Ramos (cell line): ENCODE results near the gene LRP10.

Experiments
- in situ Hi-C: fragments of 300-500 bp; cut with MboI; formaldehyde crosslinking; loops from one replicate; pipeline ENCODE4 v1.14.3; 2022; ENCODE audit warnings: low sequenced_read_pairs; ENCODE audit not compliant: unreplicated experiment

The LRP10 gene

DNA sequence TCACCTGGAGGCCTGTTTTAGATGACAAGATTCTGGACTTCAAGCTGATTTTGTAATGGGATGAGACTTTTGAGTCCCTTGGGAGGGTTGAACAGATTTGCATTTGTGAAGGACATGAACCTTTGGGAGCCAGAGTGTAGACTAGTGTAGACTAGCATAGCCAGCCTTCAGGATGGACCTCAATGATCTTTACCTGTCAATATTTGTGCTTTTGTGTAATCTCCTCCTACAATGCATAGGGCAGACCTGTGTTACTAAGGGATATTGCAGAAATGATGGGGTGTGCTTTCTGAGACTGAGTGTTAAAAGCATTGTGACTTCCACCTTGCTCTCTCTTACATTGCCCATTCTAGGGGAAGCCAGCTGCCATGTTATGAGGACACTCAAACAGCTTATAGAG is 9.9 kb upstream of the LRP10 start:
- in situ Hi-C loops, result no loop called here

DNA sequence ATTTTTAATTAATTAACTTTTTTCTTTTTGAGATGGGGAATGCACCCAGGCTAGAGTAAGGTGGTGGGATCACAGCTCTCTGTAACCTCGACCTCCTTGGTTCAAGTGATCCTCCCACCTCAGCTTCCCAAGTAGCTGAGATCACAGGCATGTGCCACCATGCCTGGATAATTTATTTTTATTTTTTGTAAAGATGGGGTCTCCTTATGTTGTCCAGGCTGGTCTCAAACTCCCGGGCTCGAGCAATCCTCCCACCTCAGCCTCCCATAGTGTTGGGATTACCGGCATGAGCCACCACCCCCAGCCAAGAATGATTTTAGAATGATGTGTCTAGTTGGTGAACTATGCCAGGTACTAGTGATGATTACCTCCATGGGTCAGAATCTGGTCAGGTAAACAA is 6.6 kb upstream of the LRP10 start:
- in situ Hi-C loops, result no loop called here

DNA sequence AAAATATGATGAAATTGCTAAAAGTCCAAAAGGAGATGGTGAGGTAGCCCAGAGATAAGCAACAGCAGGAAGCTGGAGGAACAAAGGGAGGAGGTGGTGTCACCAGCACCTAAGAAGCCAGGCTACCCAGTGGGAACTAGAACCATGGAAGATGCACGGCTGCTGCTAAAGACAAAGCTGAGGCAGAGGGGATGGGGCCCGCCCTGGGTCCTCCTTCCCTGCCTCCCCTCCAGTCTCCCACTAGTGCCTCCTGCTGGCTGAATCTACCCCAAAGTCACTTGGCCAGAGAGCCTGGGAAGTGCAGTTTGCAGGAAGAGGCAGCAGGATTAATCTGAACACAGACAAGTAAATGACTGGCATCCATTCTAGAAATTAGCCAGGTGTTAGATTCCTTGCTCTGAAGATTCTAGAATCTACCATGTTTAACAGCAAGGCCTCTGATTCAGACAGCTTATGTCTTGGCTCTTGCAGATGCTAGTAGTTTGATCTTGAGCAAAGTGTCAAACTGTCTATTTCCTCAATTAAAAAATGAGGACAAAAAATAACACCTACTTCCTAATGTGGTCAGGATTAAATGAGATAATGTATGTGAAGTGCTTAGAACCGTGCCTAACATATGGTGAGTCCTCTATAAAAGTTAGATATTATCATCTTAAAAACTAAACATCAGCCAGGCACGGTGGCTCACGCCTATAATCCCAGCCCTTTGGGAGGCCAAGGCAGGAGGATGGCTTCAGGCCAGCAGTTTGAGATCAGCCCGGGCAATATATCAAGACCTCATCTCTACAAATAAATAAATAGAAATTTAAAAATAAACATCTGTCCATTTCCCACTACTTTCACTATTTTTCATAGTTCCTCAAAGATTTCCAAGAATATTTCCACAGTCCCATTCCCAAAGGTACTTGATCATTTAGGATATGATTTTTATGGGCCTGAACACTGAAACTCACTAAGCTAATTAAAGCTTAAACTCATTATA is 5.8 kb upstream of the LRP10 start:
- in situ Hi-C loops, result no loop called here

DNA sequence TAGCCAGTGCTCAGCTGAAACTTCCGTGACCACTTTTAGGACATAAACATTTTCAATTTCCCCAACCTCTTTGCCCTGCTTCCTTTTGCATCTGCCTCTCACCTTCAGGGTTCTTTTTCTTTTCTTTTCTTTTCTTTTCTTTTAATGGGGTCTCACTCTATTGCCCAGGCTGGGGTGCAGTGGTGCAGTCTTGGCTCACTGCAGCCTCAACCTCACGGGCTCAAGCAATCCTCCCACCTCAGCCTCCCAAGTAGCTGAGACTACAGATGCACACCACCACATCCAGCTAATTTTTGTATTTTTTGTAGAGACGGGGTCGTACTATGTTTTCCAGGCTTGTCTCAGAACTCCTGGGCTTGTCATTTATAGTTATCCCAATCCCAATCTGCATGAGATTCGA is 4.7 kb upstream of the LRP10 start:
- in situ Hi-C loops, result no loop called here

DNA sequence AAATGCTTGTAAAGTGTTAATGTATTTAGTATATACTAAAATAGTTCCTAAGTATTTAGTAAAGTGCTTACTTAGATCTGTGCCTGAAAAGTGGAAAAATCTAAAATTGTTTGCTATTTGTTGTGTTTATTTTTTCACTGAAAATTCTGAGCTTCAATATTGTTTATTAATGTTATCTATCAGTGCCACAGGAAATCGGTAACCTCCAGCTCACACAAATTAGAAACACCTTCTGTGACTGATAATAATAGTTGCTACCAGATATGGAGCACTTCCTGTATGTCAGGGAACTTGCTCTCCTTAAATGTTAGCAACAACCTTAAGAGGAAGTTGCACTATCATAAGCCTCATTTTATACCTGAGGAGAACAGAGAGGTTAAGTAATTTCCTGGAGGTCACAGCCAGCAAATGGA is 723 bp upstream of the LRP10 start:
- in situ Hi-C loops, result no loop called here

DNA sequence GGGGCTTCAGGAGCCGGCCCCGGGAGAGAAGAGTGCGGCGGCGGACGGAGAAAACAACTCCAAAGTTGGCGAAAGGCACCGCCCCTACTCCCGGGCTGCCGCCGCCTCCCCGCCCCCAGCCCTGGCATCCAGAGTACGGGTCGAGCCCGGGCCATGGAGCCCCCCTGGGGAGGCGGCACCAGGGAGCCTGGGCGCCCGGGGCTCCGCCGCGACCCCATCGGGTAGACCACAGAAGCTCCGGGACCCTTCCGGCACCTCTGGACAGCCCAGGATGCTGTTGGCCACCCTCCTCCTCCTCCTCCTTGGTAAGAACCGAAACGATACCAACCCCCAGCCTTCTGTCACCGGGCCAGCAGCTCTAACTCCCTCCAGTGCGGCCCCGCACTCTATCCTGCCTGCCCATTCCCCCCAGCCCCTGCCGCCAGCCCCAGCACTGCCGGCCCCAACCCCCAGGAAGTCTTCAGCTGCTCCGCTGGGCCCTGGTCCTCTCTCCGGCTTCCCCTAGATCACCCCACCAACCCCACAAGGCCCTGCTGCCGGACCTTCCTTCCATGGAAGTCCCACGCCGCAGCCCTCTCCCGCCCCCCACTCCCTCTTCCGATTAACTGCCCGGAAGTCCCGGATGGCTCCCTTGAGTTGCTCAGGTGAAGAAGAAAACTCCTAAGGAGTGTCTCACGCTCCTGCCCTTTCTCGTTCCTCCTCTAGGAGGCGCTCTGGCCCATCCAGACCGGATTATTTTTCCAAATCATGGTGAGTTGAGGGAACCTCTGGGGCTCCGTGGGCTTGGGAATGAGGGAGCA is 693 bp downstream of the LRP10 start:
- in situ Hi-C loops, result no loop called here

DNA sequence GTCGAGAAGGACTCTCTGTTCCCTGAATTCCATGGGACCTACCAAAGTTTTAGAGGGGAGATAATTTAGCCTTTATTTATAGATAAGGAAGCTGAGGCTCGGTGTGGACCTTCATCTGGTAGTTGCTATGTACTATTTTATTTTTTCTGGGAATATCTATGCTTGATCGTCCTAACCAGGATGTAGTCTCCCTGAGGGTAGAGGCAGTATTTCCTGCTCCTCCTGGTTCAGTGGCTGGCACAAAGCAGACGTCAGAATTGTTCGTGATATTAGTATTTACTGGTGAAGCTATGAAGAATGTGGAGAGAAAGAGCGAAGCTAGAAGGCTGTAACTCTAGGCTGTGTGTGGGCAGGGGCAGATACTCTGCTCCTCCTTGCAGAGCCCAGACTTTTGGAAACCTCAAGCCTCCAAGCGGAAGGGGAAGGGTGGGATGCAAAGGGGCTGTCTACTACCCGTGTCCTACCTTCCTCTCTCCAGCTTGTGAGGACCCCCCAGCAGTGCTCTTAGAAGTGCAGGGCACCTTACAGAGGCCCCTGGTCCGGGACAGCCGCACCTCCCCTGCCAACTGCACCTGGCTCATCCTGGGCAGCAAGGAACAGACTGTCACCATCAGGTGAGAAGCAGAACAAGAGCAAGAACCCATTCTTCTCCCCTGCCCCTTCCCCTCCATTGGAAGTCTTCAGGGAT is 1.4 kb downstream of the LRP10 start:
- in situ Hi-C loops, result no loop called here

DNA sequence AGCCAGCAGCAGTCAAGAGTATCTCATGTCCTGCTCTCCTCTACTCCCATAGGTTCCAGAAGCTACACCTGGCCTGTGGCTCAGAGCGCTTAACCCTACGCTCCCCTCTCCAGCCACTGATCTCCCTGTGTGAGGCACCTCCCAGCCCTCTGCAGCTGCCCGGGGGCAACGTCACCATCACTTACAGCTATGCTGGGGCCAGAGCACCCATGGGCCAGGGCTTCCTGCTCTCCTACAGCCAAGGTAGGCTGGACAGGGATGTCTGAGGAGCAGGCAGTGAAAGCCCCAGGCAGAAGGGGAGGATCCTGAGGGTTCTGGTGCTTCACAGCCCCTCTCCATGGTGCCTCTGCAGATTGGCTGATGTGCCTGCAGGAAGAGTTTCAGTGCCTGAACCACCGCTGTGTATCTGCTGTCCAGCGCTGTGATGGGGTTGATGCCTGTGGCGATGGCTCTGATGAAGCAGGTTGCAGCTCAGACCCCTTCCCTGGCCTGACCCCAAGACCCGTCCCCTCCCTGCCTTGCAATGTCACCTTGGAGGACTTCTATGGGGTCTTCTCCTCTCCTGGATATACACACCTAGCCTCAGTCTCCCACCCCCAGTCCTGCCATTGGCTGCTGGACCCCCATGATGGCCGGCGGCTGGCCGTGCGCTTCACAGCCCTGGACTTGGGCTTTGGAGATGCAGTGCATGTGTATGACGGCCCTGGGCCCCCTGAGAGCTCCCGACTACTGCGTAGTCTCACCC is 3.6 kb downstream of the LRP10 start:
- in situ Hi-C loops, result no loop called here

DNA sequence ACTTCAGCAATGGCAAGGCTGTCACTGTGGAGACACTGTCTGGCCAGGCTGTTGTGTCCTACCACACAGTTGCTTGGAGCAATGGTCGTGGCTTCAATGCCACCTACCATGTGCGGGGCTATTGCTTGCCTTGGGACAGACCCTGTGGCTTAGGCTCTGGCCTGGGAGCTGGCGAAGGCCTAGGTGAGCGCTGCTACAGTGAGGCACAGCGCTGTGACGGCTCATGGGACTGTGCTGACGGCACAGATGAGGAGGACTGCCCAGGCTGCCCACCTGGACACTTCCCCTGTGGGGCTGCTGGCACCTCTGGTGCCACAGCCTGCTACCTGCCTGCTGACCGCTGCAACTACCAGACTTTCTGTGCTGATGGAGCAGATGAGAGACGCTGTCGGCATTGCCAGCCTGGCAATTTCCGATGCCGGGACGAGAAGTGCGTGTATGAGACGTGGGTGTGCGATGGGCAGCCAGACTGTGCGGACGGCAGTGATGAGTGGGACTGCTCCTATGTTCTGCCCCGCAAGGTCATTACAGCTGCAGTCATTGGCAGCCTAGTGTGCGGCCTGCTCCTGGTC is 4.3 kb downstream of the LRP10 start:
- in situ Hi-C loops, result no loop called here

DNA sequence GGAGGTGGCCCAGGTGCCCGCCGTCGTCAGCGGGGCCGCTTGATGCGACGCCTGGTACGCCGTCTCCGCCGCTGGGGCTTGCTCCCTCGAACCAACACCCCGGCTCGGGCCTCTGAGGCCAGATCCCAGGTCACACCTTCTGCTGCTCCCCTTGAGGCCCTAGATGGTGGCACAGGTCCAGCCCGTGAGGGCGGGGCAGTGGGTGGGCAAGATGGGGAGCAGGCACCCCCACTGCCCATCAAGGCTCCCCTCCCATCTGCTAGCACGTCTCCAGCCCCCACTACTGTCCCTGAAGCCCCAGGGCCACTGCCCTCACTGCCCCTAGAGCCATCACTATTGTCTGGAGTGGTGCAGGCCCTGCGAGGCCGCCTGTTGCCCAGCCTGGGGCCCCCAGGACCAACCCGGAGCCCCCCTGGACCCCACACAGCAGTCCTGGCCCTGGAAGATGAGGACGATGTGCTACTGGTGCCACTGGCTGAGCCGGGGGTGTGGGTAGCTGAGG is 5.5 kb downstream of the LRP10 start:
- in situ Hi-C loops, result no loop called here

DNA sequence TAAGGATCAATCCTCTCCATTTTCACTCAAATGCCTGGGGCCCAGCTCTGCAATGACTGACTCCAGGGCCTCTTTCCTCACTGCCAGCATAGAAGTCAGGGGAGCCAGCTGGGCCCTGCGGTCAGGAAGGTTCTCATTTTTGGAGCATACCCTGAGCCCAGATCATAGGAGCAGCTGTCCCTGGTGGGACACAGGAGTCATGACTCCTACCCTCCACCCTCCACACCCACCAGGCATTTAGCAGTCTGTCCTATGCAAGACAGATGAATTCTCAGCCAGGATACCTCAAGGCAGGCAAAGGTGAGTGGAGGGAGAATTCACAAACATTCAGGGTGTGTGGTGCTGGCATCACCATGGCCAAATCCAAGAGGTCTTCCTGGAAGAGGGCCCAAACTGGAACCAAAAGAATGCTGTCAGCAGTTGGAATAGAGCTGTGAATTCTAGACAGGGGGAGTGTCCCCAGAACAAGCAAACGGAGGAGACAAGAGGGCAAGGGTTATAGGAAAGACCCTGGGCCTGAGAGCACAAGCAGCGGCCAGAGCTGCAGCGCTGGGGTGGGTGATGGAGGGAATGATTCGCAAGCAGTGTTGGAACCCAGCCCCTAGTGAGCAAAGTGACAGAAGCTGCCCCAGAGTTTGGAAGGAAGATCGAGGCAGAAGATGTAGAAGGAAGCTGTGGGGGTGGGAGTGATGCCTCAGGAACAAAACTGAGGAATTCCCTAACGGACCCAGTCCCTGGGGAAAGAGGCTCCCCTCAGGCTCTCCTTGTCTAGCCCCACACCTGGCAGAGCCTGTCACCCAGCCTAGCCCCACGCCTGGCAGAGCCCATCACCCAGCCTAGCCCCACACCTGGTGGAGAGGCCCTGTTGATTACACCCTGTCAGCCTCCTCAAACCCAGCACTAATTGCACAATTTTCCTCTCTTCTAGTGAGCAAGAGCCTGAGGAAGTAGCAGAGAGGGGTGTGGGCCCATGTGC is 7.0 kb downstream of the LRP10 start:
- in situ Hi-C loops, result no loop called here

DNA sequence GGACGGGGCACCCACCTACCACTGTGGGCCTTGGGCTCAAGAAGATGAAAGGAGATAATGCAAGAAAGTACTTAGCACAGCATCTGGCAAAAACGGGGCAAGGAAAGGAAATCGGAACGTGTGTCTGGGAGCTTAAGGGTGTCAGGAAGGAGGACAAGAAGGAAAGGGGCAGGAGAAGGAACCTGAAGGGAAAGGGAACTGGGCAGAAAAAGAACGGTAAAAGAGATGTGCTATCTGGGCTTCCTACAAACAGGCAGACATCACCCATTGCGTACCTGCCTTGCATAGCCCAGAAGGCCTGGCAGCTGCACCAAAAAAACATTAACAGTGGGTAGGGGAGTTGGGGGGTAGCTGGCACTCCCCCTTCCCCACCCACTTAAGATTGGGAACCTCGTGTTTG is 10.5 kb downstream of the LRP10 start:
- in situ Hi-C loops, result no loop called here

DNA sequence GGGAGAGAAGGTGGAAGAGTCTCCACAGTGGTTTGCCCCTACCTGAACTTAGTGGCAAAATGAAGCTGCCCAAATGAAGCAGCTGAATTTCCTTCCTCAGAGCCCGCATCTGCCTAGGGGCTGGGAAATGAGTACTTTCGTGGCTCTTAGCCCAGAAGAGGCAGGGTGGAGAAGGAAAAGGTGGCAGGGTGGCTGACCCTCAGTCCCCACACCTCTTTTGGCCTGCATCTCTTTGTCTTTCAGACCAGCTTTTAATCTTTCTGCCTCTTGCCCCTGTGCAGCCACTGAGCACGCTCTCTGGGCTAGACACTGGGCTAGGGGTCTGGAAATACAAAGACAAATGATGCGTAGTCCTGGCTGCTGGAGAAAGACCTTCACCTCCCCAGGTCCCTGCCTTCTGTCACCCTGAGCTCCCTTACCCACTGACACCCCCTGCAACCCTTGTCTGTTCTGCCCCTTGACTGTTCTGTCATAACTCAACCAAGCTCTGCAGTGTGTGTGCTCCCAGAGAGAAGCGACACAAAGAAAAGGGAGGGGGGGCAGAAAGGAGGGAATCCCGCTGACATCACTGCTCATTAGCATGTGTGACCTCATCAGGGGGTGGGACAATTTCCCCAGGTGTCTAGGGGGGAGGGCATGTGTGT is 11.1 kb downstream of the LRP10 start:
- in situ Hi-C loops, result no loop called here

DNA sequence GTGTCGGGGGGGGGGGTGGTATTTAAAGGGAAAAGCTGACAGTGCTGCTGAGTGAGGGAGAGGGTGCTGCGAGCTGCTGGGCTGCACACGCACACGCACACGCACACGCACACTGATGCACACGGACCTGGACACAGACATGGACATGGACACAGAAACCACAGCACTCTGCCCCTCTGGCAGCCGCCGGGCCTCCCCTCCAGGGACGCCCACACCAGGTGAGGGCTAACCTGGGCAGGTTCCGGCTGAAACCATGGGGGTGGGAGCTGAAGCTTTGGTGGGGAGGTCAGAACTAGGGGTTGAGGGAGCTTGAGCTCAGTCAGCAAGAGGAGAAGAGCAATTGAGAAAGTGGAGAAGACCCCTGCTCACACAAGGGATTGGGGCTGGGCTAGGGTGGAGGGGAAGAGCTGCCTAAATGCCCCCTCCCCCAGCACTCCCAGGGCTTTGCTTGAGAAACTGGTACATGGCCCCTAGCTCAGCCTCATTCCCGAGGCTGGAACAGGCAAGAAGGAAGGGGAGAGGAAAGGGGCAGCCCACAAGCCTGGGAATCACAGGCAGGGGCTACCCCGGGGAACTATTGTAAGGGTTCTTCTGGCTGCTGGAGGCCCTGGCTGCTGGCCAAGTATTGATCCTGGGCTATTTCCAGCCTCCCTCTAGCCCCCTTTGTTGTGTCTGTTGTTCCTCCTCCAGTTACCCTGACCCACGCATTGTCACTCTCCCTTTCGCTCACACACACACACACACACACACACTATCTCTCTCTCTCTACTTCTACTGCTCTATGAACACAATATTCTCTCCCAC is 11.8 kb downstream of the LRP10 start, which contains the start of gene REM2:
Gene REM2, plus strand, starts transcription at position 50 of the 804 bp plus-strand sequence. Its CDS starts 66 bp downstream, at position 116.
- in situ Hi-C loops, result no loop called here

DNA sequence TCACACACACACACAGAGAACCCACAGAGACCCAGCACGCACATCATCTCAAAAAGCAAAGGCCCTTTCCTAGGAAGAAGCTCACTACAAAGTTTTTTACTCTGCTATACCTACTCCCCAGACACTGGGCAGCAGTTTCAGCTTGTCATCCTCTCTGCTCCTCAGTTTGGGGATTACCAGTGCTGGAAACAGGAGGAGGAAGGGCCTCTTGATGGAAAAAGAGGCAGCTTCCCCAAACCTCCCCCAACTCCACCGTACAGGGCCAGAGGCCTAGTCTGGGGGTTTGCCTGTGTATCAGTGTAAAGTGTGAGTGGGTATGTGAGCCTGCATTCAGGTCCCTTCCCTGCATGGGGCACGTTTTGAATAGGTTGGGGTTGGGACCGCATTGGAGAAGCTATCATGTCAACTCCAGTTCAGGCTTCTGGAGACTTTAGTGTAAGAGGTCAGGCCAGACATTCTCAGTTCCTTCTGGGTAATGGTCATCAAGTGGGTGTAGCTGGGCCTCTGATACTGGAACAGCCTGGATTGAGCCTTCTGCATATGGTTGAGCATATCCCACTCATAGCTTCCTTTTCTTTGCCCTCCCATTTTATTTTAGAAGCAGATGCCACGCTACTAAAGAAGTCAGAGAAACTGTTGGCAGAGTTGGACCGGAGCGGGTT is 12.7 kb downstream of the LRP10 start:
- in situ Hi-C loops, result no loop called here

DNA sequence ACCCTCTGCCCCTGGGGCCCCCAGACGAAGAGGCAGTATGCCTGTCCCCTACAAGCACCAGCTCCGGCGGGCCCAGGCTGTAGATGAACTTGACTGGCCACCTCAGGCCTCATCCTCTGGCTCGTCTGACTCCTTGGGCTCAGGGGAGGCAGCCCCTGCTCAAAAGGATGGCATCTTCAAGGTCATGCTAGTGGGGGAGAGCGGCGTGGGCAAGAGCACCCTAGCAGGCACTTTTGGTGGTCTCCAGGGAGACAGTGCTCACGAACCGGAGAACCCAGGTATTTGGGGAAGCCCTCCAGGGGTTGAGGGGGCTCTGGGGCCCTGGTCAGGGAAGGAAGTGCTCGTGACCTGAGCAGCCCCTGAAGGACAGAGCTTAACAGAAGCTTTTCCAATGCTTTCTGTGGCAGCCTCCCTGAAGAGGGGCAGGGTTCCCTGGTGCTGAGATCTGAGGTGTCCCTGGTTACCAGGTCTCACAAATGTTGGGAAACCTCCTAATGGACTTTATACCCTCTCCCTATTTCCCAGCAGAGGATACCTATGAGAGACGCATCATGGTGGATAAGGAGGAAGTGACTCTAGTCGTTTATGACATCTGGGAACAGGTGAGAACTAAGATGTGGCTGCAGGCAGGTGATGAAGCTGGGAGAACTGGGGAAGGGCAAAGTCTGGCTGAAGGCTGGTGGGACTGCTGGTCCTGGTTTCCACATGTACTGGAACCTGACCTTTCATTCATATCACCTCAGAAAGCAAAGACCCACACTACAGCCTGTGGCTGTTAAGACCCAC is 13.4 kb downstream of the LRP10 start:
- in situ Hi-C loops, result no loop called here
